ENCODE data around the gene CTU2. TPM values are rescaled to one million over a fixed set of nuclear protein-coding genes. Genes with fewer than 3 reads are reported as not detected.

The CTU2 gene
- total and polyA plus RNA-seq, 9 of the 15 experiments (the other 6 are each of a cell fraction or from before 2014, with no cell fraction given) = 1.3 to 105 (median 23.2) TPM

DNA sequence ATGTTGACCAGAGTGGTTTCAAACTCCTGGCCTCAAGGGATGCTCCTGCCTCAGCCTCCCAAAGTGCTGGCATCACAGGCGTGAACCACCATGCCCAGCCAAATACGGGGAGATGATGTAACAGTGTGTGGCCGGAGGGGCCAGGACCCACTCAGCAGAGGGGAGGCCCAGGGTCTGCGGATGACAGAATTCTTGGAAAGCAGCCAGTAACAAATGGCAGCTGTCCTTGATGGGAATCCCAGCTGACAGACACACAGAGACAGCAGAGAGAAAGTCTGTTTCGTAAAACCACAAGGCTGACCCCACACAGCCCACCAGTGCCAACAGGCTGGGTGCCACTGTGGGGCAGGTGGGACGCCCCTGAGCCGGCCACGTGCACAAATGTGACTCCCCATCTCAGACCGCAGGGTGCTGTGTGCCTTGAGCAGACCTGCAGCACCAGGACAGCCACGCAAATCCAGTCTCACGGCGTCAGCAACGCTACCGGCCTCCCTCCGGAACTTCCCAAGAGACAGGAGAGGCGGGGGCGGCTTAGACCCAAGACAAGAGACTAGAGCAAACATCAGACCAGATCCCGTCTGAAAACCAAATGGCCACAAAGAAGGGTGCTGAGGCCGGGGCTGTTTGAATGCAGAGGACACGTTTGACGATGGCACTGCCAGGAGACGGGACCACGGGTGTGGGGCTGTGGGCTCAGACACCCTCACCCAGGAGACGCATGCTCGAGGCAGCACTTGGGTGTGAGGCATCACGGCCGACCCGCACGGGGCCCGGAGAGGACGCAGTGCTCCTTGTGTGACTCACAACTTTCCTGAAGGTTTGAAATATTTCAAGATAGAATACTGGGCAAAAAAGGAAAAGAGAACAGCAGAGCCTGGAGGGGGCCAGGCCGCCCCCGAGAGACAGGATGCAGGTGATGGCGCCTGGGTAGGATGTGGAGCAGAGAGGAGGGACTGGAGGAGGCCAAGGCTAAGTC lies 24.6 kb downstream of the CTU2 start:
- FAIRE-seq (no peak), DNase-seq (ENCODE audit: extremely low read depth in 1 of 4, low spot score in 3 of 4) (no peak), ATAC-seq (no peak)
- Histone ChIP-seq H3K27ac (ENCODE audit: extremely low read depth, low read depth, low read length) (no peak overlapping the region), H3K9me1 (ENCODE audit: control insufficient read depth, insufficient read depth, low read length) (no peaks in the 10 kb centered on the region), H2AFZ (ENCODE audit: low read depth, low read length) (no peak overlapping the region), H4K20me1 (replicated peaks; ENCODE audit: control insufficient read depth, insufficient read depth, low read length) (peaks cover 8% of the 10 kb centered on the region; the same call in 1 of the 2 replicates), H3K4me2 (ENCODE audit: insufficient read depth, low read length) (no peak overlapping the region), H3K9me3 (replicated peaks; ENCODE audit: control insufficient read depth, insufficient read depth, low read depth, low read length) (no peaks in the 10 kb centered on the region), H3K4me3 (no peak overlapping the region), H3K27me3 (ENCODE audit: control insufficient read depth in 2 of 2, insufficient read depth in 2 of 2, low read length in 2 of 2) (no peaks in the 10 kb centered on the region), H3K4me1 (replicated peaks in 1 of 2; ENCODE audit: control insufficient read depth in 2 of 2, insufficient read depth in 2 of 2, low read length in 2 of 2) (peaks cover 0 to 74% of the 10 kb centered on the region in 2 experiments; a peak in 2 of 5 replicates), H3K79me2 (ENCODE audit: control insufficient read depth, insufficient read depth, low read length) (no peaks in the 10 kb centered on the region; the same call in 2 of the 3 replicates), H3K36me3 (ENCODE audit: control insufficient read depth, insufficient read depth, low read length) (peaks cover 86% of the 10 kb centered on the region), H3K9ac (ENCODE audit: insufficient read depth in 1 of 2, low read depth in 2 of 2, low read length in 2 of 2) (peak overlapping the region in 1 of 2 experiments; percentile 80; a peak in 2 of 4 replicates)
- BruUV-seq (replicated peaks) = no TSS peak
- CTCF ChIA-PET (ENCODE audit: low intra/inter-chr PET ratio) = interaction anchor here (1.1 kb wide), 1 partner anchor 204 kb away, joined by 6 read pairs; no protein-coding TSS in a partner anchor
- POLR2A ChIA-PET = no interaction called here
- intact Hi-C loops (cut with micrococcal nuclease) = no loop called here
- TF ChIP-seq RBM22 (IDR thresholded peaks at IDR 0.05; ENCODE audit: low read depth, low read length, poor library complexity, severe bottlenecking) (peak; percentile 48), NFIC (IDR thresholded peaks at IDR 0.05) (peak; percentile 33; the same call in 1 of the 2 replicates), ZNF24 (IDR thresholded peaks at IDR 0.05) (no peak), ZEB2 (IDR thresholded peaks at IDR 0.05) (no peak), POLR2G (IDR thresholded peaks at IDR 0.05; ENCODE audit: low read depth, low read length) (peak; percentile 50; the same call in 1 of the 2 replicates)
- TF ChIP-seq, protein P1, sequence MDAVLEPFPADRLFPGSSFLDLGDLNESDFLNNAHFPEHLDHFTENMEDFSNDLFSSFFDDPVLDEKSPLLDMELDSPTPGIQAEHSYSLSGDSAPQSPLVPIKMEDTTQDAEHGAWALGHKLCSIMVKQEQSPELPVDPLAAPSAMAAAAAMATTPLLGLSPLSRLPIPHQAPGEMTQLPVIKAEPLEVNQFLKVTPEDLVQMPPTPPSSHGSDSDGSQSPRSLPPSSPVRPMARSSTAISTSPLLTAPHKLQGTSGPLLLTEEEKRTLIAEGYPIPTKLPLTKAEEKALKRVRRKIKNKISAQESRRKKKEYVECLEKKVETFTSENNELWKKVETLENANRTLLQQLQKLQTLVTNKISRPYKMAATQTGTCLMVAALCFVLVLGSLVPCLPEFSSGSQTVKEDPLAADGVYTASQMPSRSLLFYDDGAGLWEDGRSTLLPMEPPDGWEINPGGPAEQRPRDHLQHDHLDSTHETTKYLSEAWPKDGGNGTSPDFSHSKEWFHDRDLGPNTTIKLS (IDR thresholded peaks at IDR 0.05; ENCODE audit: borderline replicate concordance, low read depth) = no peak
- TF ChIP-seq, protein P2, sequence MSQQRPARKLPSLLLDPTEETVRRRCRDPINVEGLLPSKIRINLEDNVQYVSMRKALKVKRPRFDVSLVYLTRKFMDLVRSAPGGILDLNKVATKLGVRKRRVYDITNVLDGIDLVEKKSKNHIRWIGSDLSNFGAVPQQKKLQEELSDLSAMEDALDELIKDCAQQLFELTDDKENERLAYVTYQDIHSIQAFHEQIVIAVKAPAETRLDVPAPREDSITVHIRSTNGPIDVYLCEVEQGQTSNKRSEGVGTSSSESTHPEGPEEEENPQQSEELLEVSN (IDR thresholded peaks at IDR 0.05; ENCODE audit: borderline replicate concordance in 1 of 2, extremely low read depth in 1 of 2, insufficient read depth in 1 of 2, insufficient read length in 1 of 2, low read depth in 1 of 2, low read length in 1 of 2, poor library complexity in 1 of 2, severe bottlenecking in 1 of 2) = no peak
- 95% methylated on average over 33 of the region's 34 CpGs for WGBS (ENCODE audit: insufficient coverage, low coverage, missing lambda C conversion rate)
- in situ Hi-C loops (cut with MboI) = no loop called here
